GM18526 (cell line): ENCODE results near the gene ACTL6B.

Experiments
- POLR2A ChIP-seq: IDR thresholded peaks from 3 replicates; pipeline ENCODE4 v1.6.1; 2011; ENCODE audit not compliant: insufficient read length; ENCODE audit errors: extremely low read depth

The ACTL6B gene

GRCh38 chr7:100655908-100656674, at the start of gene ACTL6B:
TSS of gene ACTL6B (minus strand) at chr7:100656448. CDS start at chr7:100656354, 94 bp downstream.
- TF ChIP-seq POLR2A, result no peak

DNA sequence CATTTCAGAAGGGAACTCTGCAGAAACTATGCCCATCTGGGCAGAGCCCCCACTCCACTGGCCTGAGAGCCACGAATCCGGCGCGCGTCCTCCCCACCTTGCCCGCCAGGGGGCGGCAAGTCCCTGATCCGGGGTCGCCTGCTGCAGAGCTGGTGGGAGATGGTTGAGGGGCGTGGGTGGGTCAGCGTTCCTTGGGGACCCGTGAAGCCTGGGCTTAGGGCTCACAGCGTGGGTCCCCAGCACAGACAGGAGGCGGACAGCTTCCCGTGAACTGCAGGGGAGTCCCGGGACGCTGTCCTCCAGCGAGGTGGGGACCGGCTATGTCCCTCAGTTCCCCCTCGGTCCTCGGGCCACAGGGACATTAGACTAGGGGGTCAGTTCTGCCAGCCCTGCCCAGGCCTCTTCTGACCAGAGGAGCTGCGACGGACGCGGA, 49.1 kb upstream of the ACTL6B start:
- TF ChIP-seq POLR2A, result no peak

- TF ChIP-seq POLR2A, result no peak
These were observed 42.8 kb upstream of the ACTL6B start for GRCh38 chr7:100699018-100699417.

DNA sequence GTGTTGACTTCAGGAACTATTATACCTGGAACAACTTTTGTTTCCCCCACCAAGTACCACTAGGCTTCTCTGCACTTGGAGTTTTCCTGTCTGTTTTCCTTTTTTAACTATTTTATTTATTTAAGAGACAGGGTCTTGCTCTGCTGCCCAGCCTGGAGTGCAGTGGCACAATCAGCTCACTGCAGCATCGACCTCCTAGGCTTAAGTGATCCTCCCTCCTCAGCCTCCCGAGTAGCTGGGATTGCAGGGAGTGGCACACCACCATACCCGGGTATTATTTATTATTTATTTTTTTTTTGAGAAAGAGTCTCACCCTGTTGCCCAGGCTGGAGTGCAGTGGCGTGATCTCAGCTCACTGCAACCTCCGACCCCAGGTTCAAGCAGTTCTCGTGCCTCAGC, 39.9 kb upstream of the ACTL6B start:
- TF ChIP-seq POLR2A, result no peak

- TF ChIP-seq POLR2A, result peak; percentile 15
These were observed 38.0 kb upstream of the ACTL6B start, which contains the start of gene GIGYF1 for GRCh38 chr7:100694098-100694745. TSS of gene GIGYF1 (minus strand) at chr7:100694250. CDS start at chr7:100688238, 6,012 bp downstream.

DNA sequence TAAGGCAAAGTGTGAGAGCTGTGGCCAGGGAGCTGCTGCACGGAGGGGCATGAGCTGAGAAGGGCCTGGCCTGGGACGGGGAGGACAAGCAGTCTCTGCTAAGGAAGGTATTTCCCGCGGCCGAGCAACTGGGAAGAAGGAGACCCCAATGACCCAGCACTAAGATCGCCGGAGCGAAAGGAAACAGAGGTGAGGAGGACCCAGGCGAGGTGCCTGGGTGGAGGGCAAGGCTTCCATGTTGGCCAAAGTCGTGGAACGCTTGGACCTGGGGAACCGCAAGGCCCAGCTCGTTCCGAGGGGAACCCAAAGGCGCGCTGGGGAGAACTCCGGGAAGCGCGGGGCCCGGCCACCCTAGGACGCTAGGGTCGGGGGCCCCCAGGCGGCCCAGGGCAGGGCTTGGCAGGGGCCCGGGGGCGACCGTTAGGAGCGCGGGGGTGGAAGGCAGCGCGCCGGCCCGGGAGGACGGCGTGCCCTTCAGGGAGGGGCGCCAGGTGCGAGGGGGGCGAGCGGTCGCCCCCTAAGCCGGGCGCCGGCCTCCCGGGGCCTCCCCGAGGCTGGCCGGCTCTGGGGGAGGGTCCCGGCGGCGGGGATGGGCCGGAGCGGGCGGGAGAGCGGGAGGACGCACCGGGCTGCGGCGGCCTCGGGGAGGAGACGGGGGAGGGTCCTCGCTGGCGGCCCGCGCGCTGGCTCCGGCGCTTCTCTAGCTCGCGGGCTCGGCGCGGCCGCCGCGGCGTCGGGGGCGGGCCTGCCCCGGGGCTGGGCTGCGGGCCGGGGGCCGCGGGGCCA, 37.3 kb upstream of the ACTL6B start:
- no peak for TF ChIP-seq POLR2A

DNA sequence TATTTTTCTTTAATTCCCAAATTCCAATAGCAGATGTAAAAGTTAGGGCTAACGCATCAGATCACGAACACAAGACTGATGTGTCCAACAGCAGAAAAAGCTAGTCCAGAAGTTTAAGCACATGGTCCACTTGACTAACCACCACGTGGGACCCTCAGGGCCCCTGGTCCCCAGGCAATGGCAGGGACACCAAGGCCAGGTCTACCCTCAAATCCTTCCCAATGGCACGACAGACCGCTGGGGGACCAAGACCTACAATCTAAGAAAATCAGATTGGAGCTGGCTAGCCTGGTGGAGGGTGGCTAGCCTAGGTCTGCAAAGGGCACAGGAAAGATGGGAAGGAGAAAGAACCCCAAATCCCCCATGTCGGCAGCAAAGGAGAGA, 36.3 kb upstream of the ACTL6B start:
- no peak for TF ChIP-seq POLR2A

DNA sequence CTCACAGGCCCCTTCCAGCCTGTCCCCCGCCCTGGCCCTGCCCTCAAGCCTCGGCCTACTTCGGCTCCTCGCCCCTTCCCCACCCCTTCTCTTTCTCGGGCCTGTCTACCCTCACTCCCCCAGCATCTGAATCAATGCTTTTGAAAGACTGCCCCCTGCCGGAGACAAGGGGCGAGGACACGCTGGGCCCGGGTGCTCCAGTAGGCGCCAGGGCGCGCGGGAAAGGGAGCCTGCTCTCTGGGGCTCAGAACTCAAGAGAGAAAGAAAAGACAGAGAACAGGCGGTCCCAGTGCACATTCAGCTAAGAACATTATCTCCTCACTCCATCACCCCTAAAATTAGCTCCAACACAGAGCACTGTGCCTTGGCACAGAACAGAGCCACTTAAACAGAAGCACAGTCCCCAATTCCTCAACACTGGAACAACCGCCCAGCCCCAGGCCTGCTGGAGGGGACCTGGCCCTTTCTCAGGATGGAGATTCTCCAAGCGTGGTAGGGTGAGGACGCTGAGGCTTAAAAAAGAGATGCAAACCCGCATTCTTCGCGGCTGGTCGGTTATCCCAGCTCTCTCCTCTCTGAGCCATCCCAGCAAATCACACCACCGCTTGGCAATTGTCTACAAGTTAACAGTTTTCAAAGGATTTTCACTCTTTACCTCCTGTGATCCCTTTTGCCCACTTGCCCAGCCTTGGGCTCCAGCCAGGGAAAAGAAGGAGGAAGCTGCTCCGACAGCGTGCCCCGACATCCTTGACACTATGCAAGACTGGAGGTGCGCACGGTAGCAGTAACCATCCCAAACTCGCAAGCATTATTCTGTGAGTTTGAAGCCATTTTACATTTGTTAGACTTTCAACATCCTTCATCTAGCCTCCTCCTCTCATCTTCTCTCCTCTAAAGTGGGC, 35.7 kb upstream of the ACTL6B start:
- no peak for TF ChIP-seq POLR2A

DNA sequence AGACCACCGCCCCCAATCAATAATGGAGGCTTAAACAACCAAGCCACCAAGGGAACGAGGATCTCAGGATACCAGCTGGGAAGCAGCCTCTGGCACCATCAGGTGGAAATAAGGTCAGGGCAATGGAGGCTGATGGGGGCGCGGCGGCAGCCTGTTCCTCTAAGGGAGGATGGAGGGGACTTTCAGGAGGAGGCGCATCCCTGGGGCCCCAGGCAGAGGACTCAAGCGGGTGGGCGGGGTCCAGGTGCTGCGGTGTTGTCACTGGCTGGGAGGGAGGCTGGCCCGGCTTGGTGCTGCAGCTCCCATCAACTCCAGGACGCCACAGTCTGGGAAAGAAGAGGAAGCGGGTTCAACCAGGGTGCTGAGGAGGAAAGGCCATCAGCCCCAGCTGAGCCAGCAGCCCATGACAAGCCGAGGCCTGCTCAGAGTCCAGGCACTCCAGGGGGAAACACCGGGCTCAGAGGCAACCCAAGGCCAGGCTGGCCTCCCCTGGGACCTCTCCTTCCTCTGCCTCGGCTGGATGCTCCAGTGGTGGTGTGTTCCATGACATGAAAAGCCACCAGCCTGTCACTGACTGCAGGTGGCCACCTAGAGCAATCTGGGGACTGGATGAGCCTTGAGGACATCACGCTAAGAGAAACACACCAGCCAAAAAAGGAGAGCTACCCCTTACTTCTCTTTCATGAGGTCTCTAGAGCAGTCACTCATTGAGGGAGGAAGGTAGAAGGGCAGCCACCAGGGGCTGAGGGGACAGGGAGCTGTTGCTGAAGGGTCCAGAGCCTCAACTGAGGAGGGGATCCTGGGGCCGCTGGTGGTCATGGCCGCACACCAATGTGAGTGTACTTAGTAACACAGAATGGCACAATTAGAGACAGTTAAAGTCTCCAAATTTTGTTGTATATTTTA, 33.2 kb upstream of the ACTL6B start:
- TF ChIP-seq POLR2A, result no peak

DNA sequence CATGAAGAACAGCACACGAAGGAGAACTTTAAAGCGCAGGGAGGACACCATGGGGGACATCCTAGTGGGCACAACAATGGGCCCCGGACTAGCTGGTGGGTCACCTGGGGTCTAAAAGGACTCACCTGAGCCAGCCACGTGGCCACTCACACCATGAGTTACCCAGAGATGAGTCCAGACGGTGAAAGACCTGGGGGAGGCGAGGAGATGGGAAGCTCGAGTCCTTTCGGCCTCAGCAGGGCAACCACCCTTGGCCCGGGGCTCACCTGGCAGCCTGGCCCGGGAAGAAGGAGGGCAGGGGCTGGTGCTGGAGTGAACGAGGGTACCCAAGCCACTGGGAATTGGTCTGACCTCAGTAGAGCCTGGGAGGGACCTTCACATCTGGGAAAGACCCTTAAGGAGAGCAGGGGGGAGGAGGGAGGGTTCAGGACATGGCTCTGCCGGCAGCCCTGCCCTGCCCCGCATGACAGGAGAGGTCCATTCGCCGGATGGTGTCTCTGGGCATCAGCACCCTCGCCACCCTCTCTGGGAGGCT, 32.1 kb upstream of the ACTL6B start:
- TF ChIP-seq POLR2A, result no peak

- no peak for TF ChIP-seq POLR2A
These were observed 31.6 kb upstream of the ACTL6B start for GRCh38 chr7:100687751-100688300.

DNA sequence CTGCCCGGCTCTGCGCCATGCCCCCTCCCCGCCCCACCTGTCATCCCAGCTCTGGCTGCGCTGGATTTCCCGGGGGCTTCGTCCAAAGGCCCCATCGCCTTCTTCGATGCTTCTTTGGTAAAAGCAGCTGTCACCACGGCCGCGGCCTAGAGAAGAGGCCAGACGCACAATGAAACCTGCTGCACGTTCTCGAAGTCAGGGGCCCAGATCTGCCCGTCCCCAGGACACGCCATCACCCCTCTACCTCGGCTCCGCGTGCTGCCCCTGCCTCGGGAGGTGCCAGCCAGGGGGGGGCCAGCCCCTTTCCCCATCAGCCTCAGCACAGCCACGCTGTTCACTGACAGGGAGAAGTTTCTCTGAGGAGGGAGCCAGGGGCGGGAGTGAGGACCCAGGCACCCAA, 31.0 kb upstream of the ACTL6B start:
- TF ChIP-seq POLR2A, result no peak

GRCh38 chr7:100686822-100687211, 30.6 kb upstream of the ACTL6B start:
- TF ChIP-seq POLR2A, result no peak
